Epithelial cell of umbilical artery (primary cell): ENCODE measurements around the gene OR2G3. TPM values are rescaled to one million over a fixed set of nuclear protein-coding genes. Genes with fewer than 3 reads are reported as not detected.

Experiments
- total RNA-seq: library from RNA; depleted of rRNA; stranded (reverse); fragments of >200 nt; gene quantifications from 2 replicates; pipeline ENCODE4 v1.2.3, GENCODE V29; 2014

OR2G3 gene
- total RNA-seq: not detected in 2 replicates

GRCh38 chr1:247605286-247605685 is at the start of gene OR2G3:
Gene OR2G3, plus strand, starts transcription at chr1:247605586. Its CDS starts 0 bp downstream, at chr1:247605586.

GRCh38 chr1:247588060-247588459 is 17.3 kb upstream of the OR2G3 start, which contains the start of gene OR2G2:
Gene OR2G2, plus strand, starts transcription at chr1:247588360. Its CDS starts 0 bp downstream, at chr1:247588360.

Other genes starting within 250 kb of the OR2G3 start
- gene NLRP3, start 189.4 kb upstream of the OR2G3 start, total RNA-seq: 1.2 and 2.6 TPM in 2 replicates
- not detected in 2 replicates for gene OR2B11, start 147.5 kb upstream of the OR2G3 start, total RNA-seq
- gene OR2C3, start 69.1 kb upstream of the OR2G3 start, total RNA-seq: not detected in 2 replicates
- not detected in 2 replicates for gene GCSAML, start 56.5 kb upstream of the OR2G3 start, total RNA-seq
- not detected in 2 replicates for gene OR2G2, start 17.2 kb upstream of the OR2G3 start, total RNA-seq
- gene OR13G1, start 74.2 kb downstream of the OR2G3 start, total RNA-seq: not detected in 2 replicates
- gene OR6F1, start 111.1 kb downstream of the OR2G3 start, total RNA-seq: not detected in 2 replicates
- not detected in 2 replicates for gene OR14K1, start 133.0 kb downstream of the OR2G3 start, total RNA-seq
- gene OR14A2, start 142.6 kb downstream of the OR2G3 start, total RNA-seq: not detected in 2 replicates
- gene OR1C1, start 155.0 kb downstream of the OR2G3 start, total RNA-seq: not detected in 2 replicates
- gene OR14A16, start 218.5 kb downstream of the OR2G3 start, total RNA-seq: not detected in 2 replicates
- not detected in 2 replicates for gene OR11L1, start 236.3 kb downstream of the OR2G3 start, total RNA-seq